HG03558 (cell line): ENCODE results near the gene ZNF609.
A peak's percentile ranks its signal among the peaks of the same experiment; 100 is the strongest.
"Not testable (repeated sequence)": the region's sequence is repeated elsewhere in the genome, so short reads cannot be mapped to it uniquely, and the experiment has no call there.

Experiments
- ATAC-seq: cut with Tn5 transposase; IDR thresholded peaks from one replicate; pipeline ENCODE4 v1.9.1; 2021; ENCODE audit warnings: moderate number of reproducible peaks; ENCODE audit not compliant: unreplicated experiment; ENCODE audit errors: extremely low read depth

ZNF609 gene

GRCh38 chr15:64640146-64640871 is 179.9 kb downstream of the ZNF609 start:
- ATAC-seq: no peak

DNA sequence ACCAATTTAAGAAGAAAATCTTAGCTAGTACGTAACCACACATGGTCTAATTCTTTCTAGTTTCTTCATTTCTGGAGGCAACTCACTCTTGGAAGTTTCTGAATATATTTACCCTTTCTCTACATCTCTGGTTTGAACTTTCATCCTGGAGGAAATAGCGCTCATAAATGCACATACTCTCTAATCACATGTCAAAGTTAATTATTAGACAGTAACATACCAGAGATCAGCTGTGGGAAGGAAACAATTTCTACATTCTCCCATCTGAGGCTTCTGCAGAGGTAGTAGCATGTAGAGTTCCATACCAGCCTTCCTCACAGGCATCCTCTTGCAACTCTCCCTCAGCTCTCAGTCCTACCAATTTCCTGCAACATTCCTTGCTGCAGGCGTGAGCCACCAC is 182.5 kb downstream of the ZNF609 start:
- no peak for ATAC-seq

- no peak for ATAC-seq
Measured at GRCh38 chr15:64643685-64644084, 183.3 kb downstream of the ZNF609 start.

- ATAC-seq: not testable (repeated sequence)
Measured at GRCh38 chr15:64644811-64645210, 184.4 kb downstream of the ZNF609 start.

GRCh38 chr15:64645995-64646394 is 185.6 kb downstream of the ZNF609 start:
- ATAC-seq: no peak

GRCh38 chr15:64647367-64647766 is 187.0 kb downstream of the ZNF609 start:
- no peak for ATAC-seq

DNA sequence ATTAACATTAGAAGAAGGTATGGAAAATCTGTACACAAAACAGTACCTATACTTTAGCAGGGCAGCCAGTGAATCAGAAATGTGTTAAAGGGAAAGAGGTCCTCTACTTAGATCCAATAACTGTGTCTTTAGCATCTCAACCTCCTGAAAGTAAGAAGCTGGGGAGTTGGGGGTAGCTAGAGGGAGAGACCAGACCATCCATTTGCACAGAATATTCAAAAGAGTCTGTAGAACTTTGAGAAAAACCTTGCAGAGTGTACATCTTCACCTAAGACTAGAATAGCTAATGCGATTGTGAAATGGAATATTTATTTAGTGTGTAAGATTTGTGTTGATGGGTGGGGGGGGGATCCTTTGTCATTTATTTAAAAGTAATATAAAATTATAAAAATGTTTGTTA is 190.2 kb downstream of the ZNF609 start:
- ATAC-seq: no peak

GRCh38 chr15:64651601-64652191 is 191.3 kb downstream of the ZNF609 start:
- peak; percentile 77 for ATAC-seq

DNA sequence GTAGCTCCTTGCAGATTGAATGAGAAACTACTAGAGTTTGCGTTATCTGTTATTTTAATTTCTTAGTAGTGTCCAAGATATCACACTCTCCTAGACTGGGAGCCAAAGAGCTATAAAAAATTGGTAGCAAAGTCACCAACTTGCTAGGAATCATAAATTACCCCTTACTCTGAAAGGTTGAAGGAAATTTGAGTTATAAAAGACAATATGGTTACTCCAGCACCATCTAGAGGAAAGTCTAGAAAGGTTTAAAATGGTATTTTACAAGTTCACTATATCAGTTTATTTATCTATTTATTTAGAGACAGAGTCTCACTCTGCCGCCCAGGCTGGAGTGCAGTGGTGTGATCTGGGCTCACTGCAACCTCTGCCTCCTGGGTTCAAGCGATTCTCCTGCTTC is 193.4 kb downstream of the ZNF609 start:
- ATAC-seq: no peak

GRCh38 chr15:64656508-64656907 is 196.1 kb downstream of the ZNF609 start:
- ATAC-seq: no peak

DNA sequence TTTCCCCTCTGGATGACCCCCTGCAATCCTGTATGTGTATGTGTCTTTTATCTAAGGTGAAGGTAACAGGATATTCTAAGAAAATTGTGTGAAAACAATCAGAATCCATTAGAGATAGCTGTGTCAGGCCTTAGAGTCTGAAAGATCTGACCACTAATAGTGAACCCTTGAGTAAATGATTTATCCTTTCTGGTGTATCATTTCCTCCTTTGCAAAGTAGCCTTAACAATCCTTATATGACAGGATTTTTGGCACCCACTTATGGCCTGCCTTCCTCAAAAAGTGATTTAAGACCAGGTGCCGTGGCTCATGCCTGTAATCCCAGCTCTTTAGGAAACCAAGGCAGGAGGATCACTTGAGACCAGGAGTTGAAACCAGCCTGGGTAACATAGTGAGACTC is 204.8 kb downstream of the ZNF609 start:
- no peak for ATAC-seq

- ATAC-seq: no peak
Measured at GRCh38 chr15:64667736-64668161, 207.4 kb downstream of the ZNF609 start.

- no peak for ATAC-seq
Measured at GRCh38 chr15:64673866-64674265, 213.5 kb downstream of the ZNF609 start.

DNA sequence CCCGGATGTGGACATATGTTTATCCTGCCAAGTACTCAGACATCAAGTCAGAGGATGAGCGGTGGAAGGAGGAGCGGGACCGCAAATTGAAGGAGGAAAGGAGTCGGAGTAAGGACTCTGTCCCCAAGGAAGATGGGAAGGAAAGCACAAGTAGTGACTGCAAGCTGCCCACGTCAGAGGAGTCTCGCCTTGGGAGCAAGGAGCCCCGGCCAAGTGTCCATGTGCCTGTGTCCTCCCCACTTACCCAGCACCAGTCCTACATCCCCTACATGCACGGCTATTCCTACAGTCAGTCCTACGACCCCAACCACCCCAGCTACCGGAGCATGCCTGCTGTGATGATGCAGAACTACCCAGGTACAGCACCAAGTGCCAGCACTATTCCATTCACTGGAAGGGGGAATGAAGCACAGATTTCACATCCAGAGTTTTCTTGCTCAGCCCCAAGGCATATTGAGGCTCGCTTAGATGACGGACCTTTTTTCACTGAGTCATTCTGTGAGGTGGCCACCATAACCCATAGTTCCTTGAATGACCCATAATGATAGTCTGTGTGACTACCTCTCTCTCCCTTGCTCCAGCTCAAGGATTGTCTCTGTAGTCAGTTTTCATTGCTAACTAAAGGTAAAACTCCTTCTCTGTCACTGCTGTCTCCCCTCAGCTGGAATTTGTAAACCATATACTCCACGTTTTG is 217.9 kb downstream of the ZNF609 start:
- no peak for ATAC-seq

DNA sequence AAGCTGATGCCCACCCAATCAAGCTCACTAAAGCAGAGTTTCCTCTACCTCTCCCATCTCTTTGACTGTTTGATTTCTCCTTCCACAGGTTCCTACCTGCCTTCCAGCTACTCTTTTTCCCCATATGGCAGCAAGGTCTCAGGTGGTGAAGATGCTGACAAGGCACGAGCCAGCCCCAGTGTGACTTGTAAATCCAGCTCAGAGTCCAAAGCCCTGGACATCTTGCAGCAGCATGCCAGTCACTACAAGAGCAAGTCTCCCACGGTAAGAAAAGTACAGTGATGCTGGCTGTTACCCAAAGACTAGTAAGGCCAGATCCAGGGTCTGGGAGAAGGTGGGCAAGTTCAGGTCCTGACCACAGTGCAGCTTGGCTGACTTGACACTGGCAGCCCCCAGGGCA is 219.7 kb downstream of the ZNF609 start:
- ATAC-seq: no peak

DNA sequence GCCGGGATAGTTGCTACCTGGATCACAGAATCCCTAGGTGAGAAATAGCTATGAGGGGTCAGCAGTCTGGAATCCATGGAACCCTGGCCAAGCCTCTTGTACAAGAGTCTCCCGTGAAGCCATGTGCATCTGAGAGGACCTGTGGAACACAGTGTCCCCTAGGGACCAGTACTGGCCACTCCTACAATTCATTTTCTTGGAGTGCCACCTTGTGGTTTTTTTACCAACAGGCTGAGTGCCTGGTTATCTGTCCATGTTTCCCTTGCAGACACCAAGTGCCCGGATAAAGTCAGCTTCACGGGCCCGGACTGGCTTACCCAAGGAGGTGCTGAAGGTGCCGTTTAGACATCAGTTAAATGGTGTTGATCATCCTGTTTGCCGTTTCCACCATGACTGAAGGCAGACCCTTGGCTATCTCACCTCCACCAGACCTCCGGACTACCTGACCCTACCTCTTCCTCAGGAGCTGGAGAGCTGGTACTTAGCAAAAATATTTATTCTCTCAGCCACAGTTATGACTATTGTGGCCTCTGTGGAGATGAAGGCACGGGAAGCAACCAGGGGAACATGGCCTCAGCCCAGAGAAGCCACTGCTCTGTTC is 221.1 kb downstream of the ZNF609 start:
- no peak for ATAC-seq

- ATAC-seq: no peak
Measured at GRCh38 chr15:64682255-64682654, 221.9 kb downstream of the ZNF609 start.

DNA sequence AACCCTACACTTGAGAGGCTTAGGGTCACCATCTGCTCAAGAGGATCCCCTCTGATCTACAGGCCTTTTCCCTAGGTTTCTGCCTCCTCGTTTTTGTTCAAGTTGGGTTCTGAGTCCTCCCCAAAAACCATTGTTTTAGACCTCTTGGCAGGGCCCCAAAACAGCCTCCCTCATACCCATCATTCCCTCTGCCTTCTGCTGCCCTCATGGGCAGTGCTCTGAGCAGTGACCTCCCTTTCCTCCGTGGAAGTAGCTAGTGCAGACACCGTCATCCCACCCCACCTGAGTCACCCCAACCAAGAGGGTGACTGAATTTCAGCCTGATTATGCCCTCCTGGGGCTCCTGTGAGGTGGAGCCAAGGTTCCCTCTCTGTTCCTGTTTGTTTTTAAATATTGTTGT is 223.0 kb downstream of the ZNF609 start:
- no peak for ATAC-seq

DNA sequence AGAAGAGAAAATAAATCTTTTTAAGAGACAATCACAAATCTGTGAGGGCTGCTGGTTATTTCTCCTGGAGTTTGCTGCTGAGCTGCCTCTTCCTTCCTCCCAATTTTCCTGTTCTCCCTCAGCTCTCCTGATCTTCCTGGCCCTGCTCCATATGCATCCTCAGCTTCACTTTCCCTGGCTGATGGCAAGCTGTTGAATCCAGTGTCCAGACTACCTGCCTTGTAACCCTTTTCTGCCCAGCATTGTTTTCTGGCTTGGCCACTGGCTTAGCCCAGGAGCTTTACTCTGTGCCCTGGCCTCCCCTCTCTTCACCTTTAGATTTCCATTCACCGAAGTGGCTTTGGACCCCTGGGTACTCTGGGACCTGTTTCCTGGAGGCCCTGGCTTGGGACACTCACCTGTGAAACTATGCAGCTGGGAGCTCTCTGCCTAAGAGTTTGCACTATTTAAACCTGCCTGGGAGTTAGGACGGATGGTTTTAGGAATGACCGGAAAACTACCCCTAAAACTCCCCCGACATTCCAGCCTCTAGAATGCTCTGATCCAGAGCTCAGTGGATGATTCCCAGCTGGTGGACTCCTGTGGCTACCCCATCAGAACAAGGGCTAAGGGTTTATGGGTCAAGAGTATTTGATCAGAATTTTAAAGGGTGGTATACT is 225.0 kb downstream of the ZNF609 start:
- no peak for ATAC-seq

DNA sequence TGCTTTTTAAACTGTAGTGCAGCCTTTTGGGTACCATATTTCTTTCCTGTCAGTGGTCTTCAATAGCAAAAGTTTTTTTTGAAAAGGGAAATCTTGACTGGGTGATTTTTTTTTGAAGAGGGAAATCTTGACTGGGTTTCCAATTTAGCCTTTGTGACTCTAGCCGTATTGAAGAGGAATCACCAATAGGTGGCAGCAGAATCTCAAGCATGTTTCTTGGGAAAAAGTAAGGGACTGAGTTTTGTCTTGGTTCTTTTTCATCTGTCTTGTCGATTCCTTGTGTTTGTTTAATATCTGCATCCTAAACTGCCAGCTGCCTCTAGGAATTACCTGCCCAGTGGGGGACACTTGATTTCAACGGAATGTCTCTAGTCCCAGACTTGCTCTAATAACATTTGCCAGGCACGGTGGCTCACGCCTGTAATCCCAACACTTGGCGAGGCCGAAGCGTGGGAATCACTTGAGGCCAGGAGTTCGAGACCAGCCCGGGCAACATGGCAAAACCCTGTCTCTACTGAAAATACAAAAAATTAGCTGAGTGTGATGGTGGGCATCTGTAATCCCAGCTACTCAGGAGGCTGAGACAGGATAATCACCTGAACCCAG is 225.9 kb downstream of the ZNF609 start:
- ATAC-seq: no peak
